GM21529 (cell line): ENCODE data around the gene NUDT7.

ENCODE experiments used
- ATAC-seq: cut with Tn5 transposase; IDR thresholded peaks from one replicate; pipeline ENCODE4 v1.9.1; 2021; ENCODE audit not compliant: unreplicated experiment

Gene NUDT7

DNA sequence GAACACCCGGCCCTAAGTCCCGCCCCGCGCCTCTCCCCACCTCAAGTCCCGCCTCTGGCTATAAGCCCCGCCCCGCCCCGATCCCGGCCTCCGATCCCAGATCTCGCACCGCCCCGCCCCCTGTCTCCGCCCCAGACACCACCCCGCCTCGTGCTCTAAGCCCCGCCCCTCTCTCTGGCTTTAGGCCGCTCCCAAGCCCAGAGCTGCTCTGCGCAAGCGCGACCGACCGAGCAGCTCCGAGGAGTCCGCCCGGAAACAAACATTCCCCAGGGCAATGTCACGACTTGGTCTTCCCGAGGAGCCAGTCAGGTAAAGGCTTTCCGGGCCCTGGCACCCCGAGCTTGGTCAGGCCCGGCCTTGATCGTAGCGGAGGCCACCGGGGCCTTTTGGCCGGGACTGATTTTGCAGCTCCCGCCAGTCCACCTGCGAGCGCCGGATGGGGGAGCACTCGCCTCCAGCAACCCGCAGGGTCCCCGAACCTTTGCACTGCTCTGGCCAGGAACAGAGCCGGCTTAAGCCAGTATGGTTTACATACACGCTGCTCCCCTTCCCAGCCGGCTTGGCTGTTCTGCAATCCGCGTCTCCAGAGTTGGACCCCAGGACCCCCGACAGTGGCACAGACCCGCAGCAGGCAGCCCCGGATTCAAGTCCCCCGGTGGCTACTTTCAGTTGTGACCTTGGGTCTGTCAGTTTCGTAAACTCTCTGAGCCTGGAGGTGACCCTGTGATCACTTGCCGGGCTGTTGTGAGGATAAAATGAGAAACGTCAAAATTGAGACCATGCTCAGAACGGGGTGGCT, at the start of gene NUDT7:
Gene NUDT7 (plus strand): TSS at position 206 of the 799 bp plus-strand sequence. CDS start 69 bp downstream, at position 275.
- peak; percentile 84 for ATAC-seq

- ATAC-seq, result no peak
Observed at GRCh38 chr16:77674888-77675287, 47.4 kb upstream of the NUDT7 start.

DNA sequence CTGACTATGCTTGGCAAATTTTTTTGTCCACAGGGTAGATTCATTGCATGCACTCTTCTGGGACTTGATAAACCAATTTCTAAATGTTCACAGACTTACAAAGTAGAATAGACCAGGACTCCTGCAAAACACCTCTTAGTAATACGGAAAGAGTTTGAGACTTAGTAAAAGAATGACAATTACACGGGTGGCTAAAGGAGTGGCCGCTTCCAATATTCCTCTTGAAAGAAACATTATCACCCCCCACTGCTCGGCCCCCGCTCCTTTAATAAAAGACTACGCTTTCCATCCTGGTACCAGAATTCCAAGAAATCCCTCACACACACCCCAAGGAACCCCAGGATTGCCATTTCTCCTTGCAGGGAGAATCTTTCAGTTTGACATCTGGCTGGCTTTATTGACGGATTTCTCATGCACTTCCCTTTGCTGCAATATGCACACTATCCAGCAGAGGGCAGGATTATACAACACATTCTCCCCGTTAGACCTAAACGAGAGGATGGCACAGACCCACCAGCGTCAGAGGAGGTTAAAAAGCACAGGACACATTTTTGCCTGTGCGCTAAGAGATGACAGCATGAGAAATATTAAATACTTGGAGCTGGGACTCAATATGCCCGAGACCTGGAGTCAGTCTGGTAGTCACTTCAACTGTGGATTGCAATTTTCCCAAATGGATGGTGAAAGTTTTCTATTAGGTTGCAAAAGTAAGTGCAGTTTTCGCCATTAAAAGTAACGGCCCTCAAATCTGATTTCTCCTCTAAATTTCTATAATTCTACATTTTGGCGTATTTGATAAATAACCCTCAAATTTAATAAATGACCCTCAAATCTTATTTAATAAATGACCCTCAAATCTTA, 46.6 kb upstream of the NUDT7 start:
- no peak for ATAC-seq

DNA sequence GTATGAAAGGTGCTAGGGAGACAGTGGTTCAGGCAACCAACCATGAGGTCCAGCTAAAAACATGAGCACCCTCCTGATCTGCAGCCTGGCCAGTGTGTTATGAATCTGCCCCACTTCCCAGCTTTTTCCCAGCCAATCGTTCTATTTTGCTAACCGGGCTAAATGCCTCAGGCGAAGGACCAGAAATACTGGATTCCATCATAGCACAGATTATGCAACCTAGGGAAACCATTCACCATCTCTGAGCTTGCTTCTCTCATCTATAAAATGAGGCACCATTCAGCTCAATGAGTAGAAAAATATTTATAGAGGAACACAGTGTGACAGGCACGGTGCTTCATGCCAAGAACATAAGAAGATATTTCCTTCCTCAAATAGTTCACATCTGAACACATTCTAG, 45.2 kb upstream of the NUDT7 start:
- no peak for ATAC-seq

- no peak for ATAC-seq
Observed at GRCh38 chr16:77679391-77679790, 42.9 kb upstream of the NUDT7 start.

DNA sequence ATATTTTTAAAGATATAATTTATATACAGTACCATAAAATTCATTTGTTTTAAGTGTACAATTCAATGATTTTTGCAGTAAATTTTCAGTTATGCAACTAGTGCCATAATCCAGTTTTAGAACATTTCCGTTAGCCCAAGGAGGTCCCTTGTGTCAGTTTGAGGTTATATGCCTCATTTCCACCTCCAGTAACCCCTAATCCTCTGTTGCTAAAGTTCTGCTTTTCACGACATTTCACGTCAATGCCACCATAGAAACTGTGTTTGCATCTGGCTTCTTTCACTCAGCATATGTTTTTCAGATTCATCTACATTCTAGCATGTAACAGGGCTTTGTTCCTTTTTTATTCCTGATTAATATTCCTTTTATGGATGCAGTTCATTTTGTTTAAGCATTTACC, 42.4 kb upstream of the NUDT7 start:
- ATAC-seq, result no peak

- ATAC-seq, result no peak
Observed at GRCh38 chr16:77680496-77680895, 41.8 kb upstream of the NUDT7 start.

DNA sequence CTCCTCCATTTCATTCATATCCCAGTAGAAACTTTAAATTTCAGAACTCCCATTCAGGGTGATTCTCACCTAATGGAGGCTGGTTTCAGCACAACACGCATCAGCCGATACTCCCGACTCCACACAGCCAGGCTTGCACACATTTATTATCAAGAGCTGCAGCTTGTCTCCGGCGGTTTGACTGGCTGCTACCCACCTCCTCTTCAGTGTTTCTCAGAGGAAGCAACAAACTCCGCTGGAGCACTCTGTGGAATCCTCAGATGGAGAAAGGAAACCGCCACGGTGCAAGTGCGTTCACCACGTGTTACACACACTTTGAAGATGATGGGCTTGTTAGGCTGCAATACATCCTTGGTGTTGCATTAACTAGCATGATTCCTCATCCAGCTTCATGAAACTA, 39.7 kb upstream of the NUDT7 start:
- ATAC-seq, result no peak

DNA sequence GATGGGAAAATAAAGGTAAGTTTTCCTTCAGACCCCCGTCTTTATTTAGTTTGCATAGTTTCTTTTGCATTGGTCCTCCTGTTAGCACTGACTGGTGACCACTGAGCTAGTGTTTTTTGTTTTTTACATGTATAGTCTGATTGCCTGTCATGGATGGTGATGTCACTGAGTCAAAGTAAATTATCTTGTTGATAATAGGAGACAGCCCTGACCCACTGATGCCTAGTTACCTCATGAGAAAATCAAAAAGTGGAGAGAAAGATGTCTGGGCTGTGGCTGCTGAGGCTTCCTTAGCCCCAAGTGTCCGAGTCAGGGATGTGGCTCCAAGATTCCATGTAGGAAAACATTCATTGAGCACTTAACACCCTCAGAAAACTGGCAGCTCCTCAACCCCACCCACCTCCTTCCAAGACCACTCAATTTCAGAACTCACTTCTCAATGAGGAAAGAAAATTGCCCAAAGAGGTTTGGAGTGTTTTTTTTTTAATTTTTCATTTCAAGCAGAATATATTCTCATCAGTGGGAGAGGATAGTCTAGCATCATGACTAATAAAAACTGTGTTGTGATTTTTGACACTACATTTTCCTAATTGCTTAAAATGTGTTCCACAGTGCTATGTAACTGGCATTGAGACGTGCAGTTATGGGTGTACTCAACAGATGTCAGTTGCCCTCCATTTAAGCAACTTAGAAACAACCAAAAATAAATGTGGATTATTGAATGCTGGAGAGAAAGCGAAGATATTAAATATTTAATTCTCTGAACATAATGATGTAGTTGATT, 38.7 kb upstream of the NUDT7 start:
- ATAC-seq, result no peak

DNA sequence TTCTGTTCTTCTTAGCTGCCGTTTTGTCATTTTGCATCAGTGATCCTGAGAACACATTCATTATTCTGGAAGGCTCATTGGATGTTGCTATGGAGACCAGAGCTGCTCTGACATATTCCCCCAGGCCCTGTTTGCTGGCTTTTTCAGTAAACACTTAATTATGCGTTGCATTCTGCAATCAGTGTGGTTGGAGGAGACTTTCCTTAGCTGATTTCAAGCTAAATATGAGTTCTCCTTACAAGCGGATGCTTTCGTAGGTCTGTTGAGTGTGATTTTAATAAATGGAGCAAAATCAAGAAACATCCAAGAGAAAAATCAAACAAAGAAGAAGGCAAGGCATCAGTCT, 38.2 kb upstream of the NUDT7 start:
- no peak for ATAC-seq

DNA sequence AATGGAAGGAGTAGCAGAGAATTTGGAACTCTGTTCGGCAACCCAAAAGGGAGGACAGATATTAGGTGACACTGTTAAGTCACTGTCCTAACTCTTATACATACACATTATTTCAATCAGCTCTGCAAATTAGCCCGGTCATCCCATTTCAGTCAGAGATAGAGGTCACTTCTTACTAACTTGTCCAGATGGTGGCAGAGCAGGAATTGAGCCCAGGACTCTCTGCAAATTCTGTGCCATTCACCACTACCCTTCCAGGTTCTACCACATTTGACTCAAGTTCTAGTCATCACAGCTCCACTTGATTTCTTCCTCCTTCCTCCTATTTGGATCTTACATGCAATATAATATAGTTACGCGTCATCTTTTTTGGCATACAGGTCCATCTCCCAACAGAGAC, 35.9 kb upstream of the NUDT7 start:
- ATAC-seq, result no peak

DNA sequence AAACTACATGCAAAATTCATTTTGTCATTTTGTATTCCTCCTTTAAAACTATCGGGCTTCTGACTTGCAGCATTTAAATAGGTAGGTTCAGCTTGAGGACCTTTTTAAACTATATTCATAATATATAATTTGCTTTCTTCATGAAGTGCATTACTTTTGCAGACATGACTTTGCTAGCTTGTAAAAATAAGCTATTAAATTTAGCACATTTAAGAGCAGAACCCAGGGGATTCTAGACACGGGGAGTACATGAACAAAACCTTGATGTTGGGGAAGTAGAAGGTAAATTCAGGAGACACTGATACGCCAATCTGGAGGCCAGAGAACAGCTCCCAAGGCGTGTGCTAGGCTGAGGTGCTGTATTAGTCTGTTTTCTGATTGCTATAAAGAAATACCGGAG, 32.3 kb upstream of the NUDT7 start:
- no peak for ATAC-seq

- ATAC-seq, result no peak
Observed at GRCh38 chr16:77690416-77690815, 31.9 kb upstream of the NUDT7 start.

DNA sequence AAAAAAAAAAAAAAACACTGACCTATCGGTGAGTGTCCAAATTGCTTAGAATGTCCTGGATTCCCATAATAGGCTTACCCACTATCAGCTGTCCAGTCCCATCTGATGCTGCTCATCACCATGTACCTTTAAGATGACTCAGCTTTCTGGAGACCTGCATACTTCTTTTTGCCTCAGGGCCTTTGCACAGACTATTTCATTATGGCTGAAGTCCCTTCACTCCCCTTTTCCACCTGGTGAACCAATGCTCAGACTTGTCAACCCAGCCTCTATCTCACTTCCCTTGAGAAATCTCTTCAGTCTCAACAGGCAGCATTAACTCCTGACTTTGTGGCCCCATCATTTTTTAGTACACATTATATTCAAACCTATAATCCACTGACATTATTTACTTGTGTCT, 29.7 kb upstream of the NUDT7 start:
- no peak for ATAC-seq

DNA sequence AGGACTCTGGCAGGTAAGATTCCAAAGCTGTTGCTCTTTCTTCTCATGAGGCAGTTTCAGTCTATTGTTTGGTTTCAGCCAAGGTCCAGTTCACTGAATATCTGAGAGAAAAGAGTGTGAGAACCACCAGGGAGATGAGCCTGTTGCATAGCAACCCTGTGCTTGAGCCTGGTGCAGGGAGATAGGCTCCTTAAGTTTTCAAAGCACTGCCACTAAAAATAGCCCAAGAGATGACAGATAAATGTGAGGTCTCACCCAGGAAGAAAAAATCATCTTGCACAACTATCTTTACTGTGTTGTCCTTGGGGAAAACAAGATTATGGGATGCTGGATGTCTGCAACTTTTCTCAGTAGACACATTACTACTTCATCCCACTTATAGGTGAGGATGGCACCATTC, 26.2 kb upstream of the NUDT7 start:
- no peak for ATAC-seq

- no peak for ATAC-seq
Observed at GRCh38 chr16:77700846-77701245, 21.5 kb upstream of the NUDT7 start.

GRCh38 chr16:77705351-77705750, 17.0 kb upstream of the NUDT7 start:
- ATAC-seq, result no peak

- no peak for ATAC-seq
Observed at GRCh38 chr16:77711179-77711578, 11.1 kb upstream of the NUDT7 start.

DNA sequence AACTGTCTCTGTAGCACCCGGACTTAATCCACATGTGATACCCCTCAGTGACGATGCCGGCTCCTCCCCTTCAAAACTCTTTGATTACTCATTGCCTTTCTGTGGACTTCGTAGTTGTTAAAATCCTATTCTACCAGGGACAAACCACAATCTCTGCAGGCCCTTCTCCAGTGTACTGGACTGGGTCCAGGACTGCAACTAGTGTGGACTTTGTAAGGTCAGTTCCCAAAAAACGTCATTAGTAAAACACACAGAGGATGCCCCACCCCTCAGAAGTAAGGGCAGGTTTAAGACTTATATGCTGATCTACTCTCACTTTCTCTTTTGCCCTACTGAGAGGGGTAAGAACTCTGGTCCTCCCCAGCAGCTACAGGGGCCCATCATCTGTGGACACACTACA, 10.5 kb upstream of the NUDT7 start:
- no peak for ATAC-seq

- no peak for ATAC-seq
Observed at GRCh38 chr16:77715145-77715544, 7.2 kb upstream of the NUDT7 start.

DNA sequence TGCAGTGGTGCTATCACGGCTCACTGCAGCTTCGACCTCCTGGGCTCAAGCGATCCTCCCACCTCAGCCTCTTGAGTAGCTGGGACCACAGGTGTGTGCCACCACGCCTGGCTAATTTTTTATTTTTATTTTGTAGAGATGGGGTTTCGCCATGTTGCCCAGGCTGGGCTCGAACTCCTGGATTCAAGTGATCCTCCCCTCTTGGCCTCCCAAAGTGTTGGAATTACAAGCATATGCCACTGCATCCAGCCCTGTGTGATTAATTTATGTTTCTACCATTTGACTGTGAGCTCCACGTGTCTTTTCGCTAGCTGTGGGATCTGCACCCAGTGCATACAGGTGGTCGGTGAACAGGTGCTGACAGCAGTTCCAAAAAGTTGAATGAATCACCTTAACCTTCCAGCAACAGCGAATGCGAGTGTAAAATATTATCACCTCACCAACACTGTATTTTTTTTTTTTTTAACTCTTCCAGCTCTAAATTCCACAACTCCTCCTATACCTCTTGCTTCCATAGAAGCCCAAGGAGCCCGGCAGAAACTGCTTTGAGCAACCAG, 484 bp upstream of the NUDT7 start:
- peak; percentile 29 for ATAC-seq
